Ishikawa (cell line): ENCODE results near the gene PKM.

Source experiments
- CEBPB ChIP-seq: IDR thresholded peaks from 2 replicates; pipeline ENCODE4 v1.6.1; 2012
- CREB1 ChIP-seq: IDR thresholded peaks from 2 replicates; pipeline ENCODE4 v1.6.1; 2012; ENCODE audit warnings: low read depth
- EGR1 ChIP-seq: IDR thresholded peaks from 2 replicates; pipeline ENCODE4 v1.6.1; 2012
- EP300 ChIP-seq: IDR thresholded peaks from 2 replicates; pipeline ENCODE4 v1.6.1; 2012; ENCODE audit warnings: borderline replicate concordance
- FOXM1 ChIP-seq: IDR thresholded peaks from 2 replicates; pipeline ENCODE4 v1.6.1; 2012; ENCODE audit warnings: low read depth, borderline replicate concordance
- MAX ChIP-seq: IDR thresholded peaks from 2 replicates; pipeline ENCODE4 v1.6.1; 2012
- NFIC ChIP-seq: IDR thresholded peaks from 2 replicates; pipeline ENCODE4 v1.6.1; 2012
- RAD21 ChIP-seq: IDR thresholded peaks from 2 replicates; pipeline ENCODE4 v1.6.1; 2012; ENCODE audit warnings: low read depth
- REST ChIP-seq: IDR thresholded peaks from 2 replicates; pipeline ENCODE4 v1.6.1; 2012; ENCODE audit warnings: low read depth, mild to moderate bottlenecking
- TAF1 ChIP-seq: IDR thresholded peaks from 2 replicates; pipeline ENCODE4 v1.6.1; 2012; ENCODE audit warnings: low read depth, mild to moderate bottlenecking
- TCF12 ChIP-seq: IDR thresholded peaks from 2 replicates; pipeline ENCODE4 v1.6.1; 2012; ENCODE audit warnings: low read depth
- TEAD4 ChIP-seq: IDR thresholded peaks from 2 replicates; pipeline ENCODE4 v1.6.1; 2012
- USF1 ChIP-seq: IDR thresholded peaks from 2 replicates; pipeline ENCODE4 v1.6.1; 2012
- YY1 ChIP-seq: IDR thresholded peaks from 2 replicates; pipeline ENCODE4 v1.6.1; 2012; ENCODE audit warnings: low read depth
- ZBTB7A ChIP-seq: IDR thresholded peaks from 2 replicates; pipeline ENCODE4 v1.6.1; 2012; ENCODE audit warnings: low read depth

Gene PKM

GRCh38 chr15:72189250-72189902 lies 41.6 kb downstream of the PKM start:
- TF ChIP-seq CREB1 = no peak
- TF ChIP-seq TAF1 = no peak
- TF ChIP-seq ZBTB7A = no peak
- TF ChIP-seq RAD21 = no peak
- TF ChIP-seq EGR1 = no peak
- no peak for TF ChIP-seq TCF12
- TF ChIP-seq NFIC = no peak
- TF ChIP-seq USF1 = no peak
- TF ChIP-seq REST = no peak
- no peak for TF ChIP-seq MAX
- TF ChIP-seq FOXM1 = no peak
- TF ChIP-seq CEBPB = no peak
- no peak for TF ChIP-seq EP300
- TF ChIP-seq TEAD4 = no peak
- TF ChIP-seq YY1 = no peak

GRCh38 chr15:72184165-72184811 lies 46.7 kb downstream of the PKM start:
- TF ChIP-seq REST (no peak), EP300 (no peak), RAD21 (no peak; the same call in 1 of the 2 replicates), FOXM1 (no peak), USF1 (no peak), MAX (peak; percentile 80), NFIC (peak; percentile 60), TEAD4 (peak; percentile 50), TAF1 (no peak), YY1 (0 out of 2 replicates have a peak, but pooled peaks have one; percentile 11), EGR1 (no peak), CREB1 (no peak), ZBTB7A (peak; percentile 90), CEBPB (no peak), TCF12 (peak; percentile 67)

- TF ChIP-seq USF1 = no peak
- TF ChIP-seq EGR1 = no peak
- TF ChIP-seq FOXM1 = no peak
- TF ChIP-seq MAX = no peak
- no peak for TF ChIP-seq YY1
- TF ChIP-seq TCF12 = no peak
- TF ChIP-seq REST = no peak
- no peak for TF ChIP-seq ZBTB7A
- TF ChIP-seq TEAD4 = no peak
- no peak for TF ChIP-seq CREB1
- TF ChIP-seq EP300 = no peak
- TF ChIP-seq NFIC = no peak
- no peak for TF ChIP-seq CEBPB
- TF ChIP-seq RAD21 = no peak
These were observed 47.2 kb downstream of the PKM start for GRCh38 chr15:72183781-72184164.
